ENCODE measurements around the gene MTR. TPM values are rescaled to one million over a fixed set of nuclear protein-coding genes. Genes with fewer than 3 reads are reported as not detected.

MTR gene
- total RNA-seq, 1 donor from 2014 or later, result 35.8 TPM

GRCh38 chr1:236950365-236950764 lies 155.3 kb downstream of the MTR start:
- H3K27ac Mint-ChIP-seq (ENCODE audit: unreplicated experiment), result no peak overlapping the region
- Histone ChIP-seq H3K4me1 (ENCODE audit: insufficient read depth, low read length) (no peaks in the 10 kb centered on the region), H3K36me3 (ENCODE audit: insufficient read depth, low read length) (no peaks in the 10 kb centered on the region), H2AFZ (ENCODE audit: low read depth, low read length) (no peak overlapping the region), H3K4me2 (ENCODE audit: low read length) (no peak overlapping the region), H4K20me1 (ENCODE audit: insufficient read depth, low read length) (no peaks in the 10 kb centered on the region), H3K4me3 (ENCODE audit: insufficient read depth, low read depth, low read length) (no peak overlapping the region), H3K9me3 (ENCODE audit: insufficient read depth, low read depth, low read length) (no peaks in the 10 kb centered on the region), H3K9ac (ENCODE audit: low read length) (no peak overlapping the region), H3K79me2 (ENCODE audit: insufficient read depth, low read length) (no peaks in the 10 kb centered on the region), H3K27ac (ENCODE audit: low read depth, low read length) (no peak overlapping the region), H3K27me3 (ENCODE audit: insufficient read depth, low read length) (no peaks in the 10 kb centered on the region)
- DNase-seq (ENCODE audit: low read depth) (no peak), FAIRE-seq (no peak)
- peaks cover 4% of the 10 kb centered on the region for H3K4me1 Mint-ChIP-seq (ENCODE audit: low read depth, unreplicated experiment)
- H3K36me3 Mint-ChIP-seq (ENCODE audit: low read depth, unreplicated experiment), result no peaks in the 10 kb centered on the region
- H3K9me3 Mint-ChIP-seq (ENCODE audit: unreplicated experiment), result peaks cover 2% of the 10 kb centered on the region
- no peak overlapping the region for H3K4me3 Mint-ChIP-seq (ENCODE audit: unreplicated experiment)
- H3K27me3 Mint-ChIP-seq (ENCODE audit: low read depth, unreplicated experiment), result peaks cover 6% of the 10 kb centered on the region
- TF ChIP-seq CTCF (IDR thresholded peaks at IDR 0.05; ENCODE audit: insufficient read depth, low read depth, low read length) (no peak), EZH2 (IDR thresholded peaks at IDR 0.05; ENCODE audit: insufficient read depth, low read length) (no peak)

- no peaks in the 10 kb centered on the region for H3K9me3 ChIP-seq (ENCODE audit: insufficient read depth, low read depth, low read length)
- no peaks in the 10 kb centered on the region for H3K4me1 ChIP-seq (ENCODE audit: insufficient read depth, low read length)
- no peak overlapping the region for H2AFZ ChIP-seq (ENCODE audit: low read depth, low read length)
- no peaks in the 10 kb centered on the region for H3K36me3 ChIP-seq (ENCODE audit: insufficient read depth, low read length)
- TF ChIP-seq CTCF (IDR thresholded peaks at IDR 0.05; ENCODE audit: insufficient read depth, low read depth, low read length), result no peak
- no peak for TF ChIP-seq EZH2 (IDR thresholded peaks at IDR 0.05; ENCODE audit: insufficient read depth, low read length)
- Mint-ChIP-seq H3K9me3 (ENCODE audit: unreplicated experiment) (peaks cover 2% of the 10 kb centered on the region), H3K27me3 (ENCODE audit: low read depth, unreplicated experiment) (peaks cover 6% of the 10 kb centered on the region), H3K4me1 (ENCODE audit: low read depth, unreplicated experiment) (peaks cover 4% of the 10 kb centered on the region), H3K4me3 (ENCODE audit: unreplicated experiment) (no peak overlapping the region), H3K27ac (ENCODE audit: unreplicated experiment) (no peak overlapping the region), H3K36me3 (ENCODE audit: low read depth, unreplicated experiment) (no peaks in the 10 kb centered on the region)
- no peaks in the 10 kb centered on the region for H4K20me1 ChIP-seq (ENCODE audit: insufficient read depth, low read length)
- no peak overlapping the region for H3K4me3 ChIP-seq (ENCODE audit: insufficient read depth, low read depth, low read length)
- DNase-seq (ENCODE audit: low read depth), result no peak
- no peak overlapping the region for H3K4me2 ChIP-seq (ENCODE audit: low read length)
- no peak overlapping the region for H3K27ac ChIP-seq (ENCODE audit: low read depth, low read length)
- no peak for FAIRE-seq
- H3K9ac ChIP-seq (ENCODE audit: low read length), result no peak overlapping the region
- no peaks in the 10 kb centered on the region for H3K79me2 ChIP-seq (ENCODE audit: insufficient read depth, low read length)
- H3K27me3 ChIP-seq (ENCODE audit: insufficient read depth, low read length), result no peaks in the 10 kb centered on the region
These were observed 156.6 kb downstream of the MTR start for GRCh38 chr1:236951672-236952071.

- FAIRE-seq, result no peak
- Histone ChIP-seq H3K4me2 (ENCODE audit: low read length) (no peak overlapping the region), H3K27me3 (ENCODE audit: insufficient read depth, low read length) (no peaks in the 10 kb centered on the region), H3K36me3 (ENCODE audit: insufficient read depth, low read length) (no peaks in the 10 kb centered on the region), H4K20me1 (ENCODE audit: insufficient read depth, low read length) (no peaks in the 10 kb centered on the region), H3K79me2 (ENCODE audit: insufficient read depth, low read length) (no peaks in the 10 kb centered on the region), H2AFZ (ENCODE audit: low read depth, low read length) (no peak overlapping the region), H3K27ac (ENCODE audit: low read depth, low read length) (no peak overlapping the region), H3K9ac (ENCODE audit: low read length) (no peak overlapping the region), H3K9me3 (ENCODE audit: insufficient read depth, low read depth, low read length) (peaks cover 3% of the 10 kb centered on the region), H3K4me3 (ENCODE audit: insufficient read depth, low read depth, low read length) (no peak overlapping the region), H3K4me1 (ENCODE audit: insufficient read depth, low read length) (no peaks in the 10 kb centered on the region)
- peaks cover 4% of the 10 kb centered on the region for H3K4me1 Mint-ChIP-seq (ENCODE audit: low read depth, unreplicated experiment)
- no peak overlapping the region for H3K27ac Mint-ChIP-seq (ENCODE audit: unreplicated experiment)
- DNase-seq (ENCODE audit: low read depth), result no peak
- peaks cover 4% of the 10 kb centered on the region for H3K27me3 Mint-ChIP-seq (ENCODE audit: low read depth, unreplicated experiment)
- TF ChIP-seq CTCF (IDR thresholded peaks at IDR 0.05; ENCODE audit: insufficient read depth, low read depth, low read length), result no peak
- TF ChIP-seq EZH2 (IDR thresholded peaks at IDR 0.05; ENCODE audit: insufficient read depth, low read length), result no peak
- H3K9me3 Mint-ChIP-seq (ENCODE audit: unreplicated experiment), result no peaks in the 10 kb centered on the region
- no peaks in the 10 kb centered on the region for H3K36me3 Mint-ChIP-seq (ENCODE audit: low read depth, unreplicated experiment)
- no peak overlapping the region for H3K4me3 Mint-ChIP-seq (ENCODE audit: unreplicated experiment)
These were observed 157.3 kb downstream of the MTR start for GRCh38 chr1:236952246-236953003.
